HCT116 (cell line): ENCODE measurements around the gene STXBP5L. TPM values are rescaled to one million over a fixed set of nuclear protein-coding genes. Genes with fewer than 3 reads are reported as not detected.

Experiments used
- ATAC-seq: fragments of 200-7000 bp; cut with Tn5 transposase; 2 replicates; pipeline ENCODE4 v1.9.1; 2020; ENCODE audit warnings: mild to moderate bottlenecking, moderate library complexity
- BruUV-seq: library from RNA; stranded (reverse); fragments of 400-500 nt; replicated peaks from 2 replicates; lab custom pipeline; 2021; lab: Mats Ljungman, UMichigan
- CTCF ChIA-PET: fragments of 300-600 bp; sonication (Branson Sonifier 250); formaldehyde crosslinking; loops from one replicate; lab custom pipeline; 2021; ENCODE audit warnings: antibody characterized with exemption; lab: Charles Lee
- POLR2A ChIA-PET: fragments of 300-600, 350-600 bp; sonication (Branson Sonifier 250); formaldehyde crosslinking; loops from one replicate; lab custom pipeline; 2021; ENCODE audit warnings: antibody characterized with exemption; lab: Charles Lee
- RAD21 ChIA-PET, 2 experiments: fragments of 300-600 bp; sonication (Branson Sonifier 250); formaldehyde crosslinking; loops; one replicate each; lab custom pipeline; 2023; ENCODE audit warnings: low total read pairs in 2 of 2; ENCODE audit not compliant: uncharacterized antibody in 2 of 2, unreplicated experiment in 2 of 2, low non-redundant PET in 1 of 2; lab: Charles Lee
- DNase-seq: peaks from one replicate; pipeline ENCODE4 v3.0.0-alpha.2; 2010; ENCODE audit warnings: low read depth, low spot score
- H2AFZ ChIP-seq: fragments of 200-600 bp; shearing (Covaris generic), sonication (generic); 2 replicates; pipeline ENCODE4 v1.6.1; 2017; ENCODE audit warnings: low read depth, mixed run types, mixed read lengths, antibody characterized with exemption, low read length; ENCODE audit not compliant: poor library complexity, severe bottlenecking
- H3K27ac ChIP-seq: 2 replicates; pipeline ENCODE4 v1.5.1; 2012; ENCODE audit warnings: low read depth, low read length
- H3K27me3 ChIP-seq: fragments of 200-600 bp; sonication (generic); 2 replicates; pipeline ENCODE4 v1.6.1; 2016; ENCODE audit warnings: mixed run types, low read length, mixed read lengths; ENCODE audit not compliant: insufficient read depth
- H3K36me3 ChIP-seq, 2 experiments: fragments of 200-500 bp in 1 of 2; fragments of 200-600 bp in 1 of 2; sonication (Bioruptor generic) in 1 of 2; sonication (generic) in 1 of 2; 2 replicates each; pipeline versions ENCODE4 v1.5.1 to v1.6.1; 2014 to 2016; ENCODE audit warnings: low read length in 2 of 2, inconsistent platforms in 1 of 2, mixed read lengths in 1 of 2, mixed run types in 1 of 2; ENCODE audit not compliant: insufficient read depth in 2 of 2, control insufficient read depth in 1 of 2
- H3K4me1 ChIP-seq, 2 experiments: fragments of 200-600 bp in 1 of 2; sonication (generic) in 1 of 2; 2 replicates each; pipeline versions ENCODE4 v1.5.1 to v1.6.1; 2012 to 2017; ENCODE audit warnings: low read length in 2 of 2, inconsistent platforms in 1 of 2, mild to moderate bottlenecking in 1 of 2, mixed read lengths in 1 of 2, mixed run types in 1 of 2, moderate library complexity in 1 of 2; ENCODE audit not compliant: insufficient read depth in 2 of 2, control insufficient read depth in 1 of 2
- H3K4me2 ChIP-seq: fragments of 200-600 bp; sonication (generic); 2 replicates; pipeline ENCODE4 v1.6.1; 2017; ENCODE audit warnings: mixed run types, low read length, mixed read lengths
- H3K4me3 ChIP-seq, 2 experiments: fragments of 200-600 bp in 1 of 2; sonication (generic) in 1 of 2; replicated peaks in 1 of 2; 2 replicates each; pipeline ENCODE4 v1.5.1; 2011 to 2016; ENCODE audit warnings: low read length in 2 of 2, control low read depth in 1 of 2, low read depth in 1 of 2, mild to moderate bottlenecking in 1 of 2, mixed read lengths in 1 of 2, mixed run types in 1 of 2
- H3K79me2 ChIP-seq: fragments of 200-600 bp; sonication (generic); 2 replicates; pipeline ENCODE4 v1.6.1; 2017; ENCODE audit warnings: mild to moderate bottlenecking, mixed run types, low read length, moderate library complexity, mixed read lengths; ENCODE audit not compliant: insufficient read depth
- H3K9ac ChIP-seq: fragments of 200-600 bp; sonication (generic); 2 replicates; pipeline ENCODE4 v1.6.1; 2016; ENCODE audit warnings: low read length, mixed read lengths
- H3K9me2 ChIP-seq: fragments of 200-600 bp; sonication (generic), shearing (Covaris generic); 2 replicates; pipeline ENCODE4 v1.6.1; 2017; ENCODE audit warnings: mixed run types, mild to moderate bottlenecking, moderate library complexity; ENCODE audit not compliant: insufficient read depth
- H3K9me3 ChIP-seq, 2 experiments: fragments of 200-500 bp in 1 of 2; fragments of 200-600 bp in 1 of 2; sonication (Bioruptor generic) in 1 of 2; sonication (generic) in 1 of 2; 2 replicates each; pipeline ENCODE4 v1.6.1; 2014 to 2017; ENCODE audit warnings: low read length in 2 of 2, mixed read lengths in 2 of 2, inconsistent platforms in 1 of 2, low read depth in 1 of 2, mild to moderate bottlenecking in 1 of 2, mixed run types in 1 of 2, moderate library complexity in 1 of 2; ENCODE audit not compliant: control insufficient read depth in 1 of 2, insufficient read depth in 1 of 2
- H4K20me1 ChIP-seq: fragments of 200-600 bp; sonication (generic), shearing (Covaris generic); 2 replicates; pipeline ENCODE4 v1.6.1; 2017; ENCODE audit warnings: mixed run types, mild to moderate bottlenecking, moderate library complexity; ENCODE audit not compliant: insufficient read depth
- CBX3 ChIP-seq: IDR thresholded peaks from 2 replicates; pipeline ENCODE4 v1.6.1; 2012; ENCODE audit warnings: low read depth
- EZH2phosphoT487 ChIP-seq: fragments of 200-600 bp; IDR thresholded peaks from 2 replicates; pipeline ENCODE4 v1.6.1; 2018; ENCODE audit warnings: antibody characterized with exemption, borderline replicate concordance
- RAD21 ChIP-seq: IDR thresholded peaks from 2 replicates; pipeline ENCODE4 v1.6.1; 2012; ENCODE audit warnings: low read depth, mild to moderate bottlenecking
- SP1 ChIP-seq: IDR thresholded peaks from 2 replicates; pipeline ENCODE4 v1.6.1; 2012; ENCODE audit warnings: low read depth
- SRF ChIP-seq: IDR thresholded peaks from 2 replicates; pipeline ENCODE4 v1.6.1; 2012; ENCODE audit warnings: low read depth
- YY1 ChIP-seq: IDR thresholded peaks from 2 replicates; pipeline ENCODE4 v1.6.1; 2011; ENCODE audit warnings: low read length, low read depth, moderate library complexity, mild to moderate bottlenecking; ENCODE audit not compliant: insufficient replicate concordance; ENCODE audit errors: extremely low read depth
- intact Hi-C: fragments of 100-400 bp; cut with micrococcal nuclease; formaldehyde crosslinking; loops from 2 replicates; pipeline ENCODE4 v1.10.0; 2022
- total RNA-seq: library from RNA; stranded (reverse); gene quantifications from one replicate; pipeline ENCODE4 v1.2.1, GENCODE V29; 2021; ENCODE audit not compliant: unreplicated experiment
- TF ChIP-seq, protein P1 (sequence below): IDR thresholded peaks from 2 replicates; pipeline ENCODE4 v1.6.1; 2012; ENCODE audit warnings: low read depth
- TF ChIP-seq, protein P2 (sequence below), 3 experiments: fragments of 200-600 bp in 1 of 3; sonication (generic) in 1 of 3; IDR thresholded peaks in 2 of 3; conservative IDR thresholded peaks in 1 of 3; 2 replicates each; pipeline ENCODE4 v1.5.1; 2012 to 2017; ENCODE audit warnings: low read depth in 2 of 3, low read length in 2 of 3, antibody characterized with exemption in 1 of 3, borderline replicate concordance in 1 of 3, control low read depth in 1 of 3, mild to moderate bottlenecking in 1 of 3, mixed read lengths in 1 of 3, mixed run types in 1 of 3, moderate library complexity in 1 of 3; ENCODE audit not compliant: insufficient read depth in 1 of 3

STXBP5L gene
- total RNA-seq, 1 experiment from 2014 or later: not detected

DNA sequence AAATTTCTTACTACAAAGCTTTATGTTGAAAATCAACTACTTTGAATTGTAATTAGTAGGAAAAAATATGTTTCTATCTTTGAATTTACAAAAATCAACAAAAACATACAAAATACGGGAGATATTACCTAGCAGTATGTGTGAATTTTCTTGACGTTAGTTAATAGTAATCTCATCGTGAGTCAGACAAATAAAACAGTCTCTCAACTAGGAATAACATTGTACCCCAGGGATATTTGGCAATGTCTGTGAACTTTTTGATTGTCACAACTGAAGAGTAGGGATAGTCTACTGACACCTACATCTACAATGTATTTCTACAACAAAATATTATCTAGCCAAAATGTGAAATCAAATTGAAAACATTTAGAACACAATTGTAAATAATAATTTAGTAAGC is 387.4 kb downstream of the STXBP5L start:
- Histone ChIP-seq H3K27me3 (no peaks in the 10 kb centered on the region), H3K36me3 (no peaks in the 10 kb centered on the region)
- ATAC-seq: no peak

DNA sequence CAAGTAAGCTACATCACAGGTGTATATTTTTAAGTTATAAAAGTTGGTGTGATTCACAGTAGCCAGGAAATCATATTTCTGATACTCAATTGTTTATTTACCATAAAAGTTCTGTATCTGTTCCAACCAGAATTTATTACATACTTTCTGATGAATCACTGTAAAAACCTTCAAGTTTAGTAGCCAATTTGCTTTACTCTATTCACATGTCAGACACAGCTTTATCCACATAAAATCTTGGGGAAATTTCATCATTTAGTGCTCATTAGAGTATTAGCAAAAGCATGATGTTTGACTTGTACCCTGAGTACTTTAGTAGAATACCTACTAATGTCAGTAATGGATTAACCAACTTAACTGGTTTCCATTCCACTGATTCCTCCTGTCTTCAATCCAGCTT is 388.0 kb downstream of the STXBP5L start:
- TF ChIP-seq RAD21 (no peak), EZH2phosphoT487 (no peak), SP1 (no peak), SRF (no peak), YY1 (no peak)
- TF ChIP-seq, protein P1, sequence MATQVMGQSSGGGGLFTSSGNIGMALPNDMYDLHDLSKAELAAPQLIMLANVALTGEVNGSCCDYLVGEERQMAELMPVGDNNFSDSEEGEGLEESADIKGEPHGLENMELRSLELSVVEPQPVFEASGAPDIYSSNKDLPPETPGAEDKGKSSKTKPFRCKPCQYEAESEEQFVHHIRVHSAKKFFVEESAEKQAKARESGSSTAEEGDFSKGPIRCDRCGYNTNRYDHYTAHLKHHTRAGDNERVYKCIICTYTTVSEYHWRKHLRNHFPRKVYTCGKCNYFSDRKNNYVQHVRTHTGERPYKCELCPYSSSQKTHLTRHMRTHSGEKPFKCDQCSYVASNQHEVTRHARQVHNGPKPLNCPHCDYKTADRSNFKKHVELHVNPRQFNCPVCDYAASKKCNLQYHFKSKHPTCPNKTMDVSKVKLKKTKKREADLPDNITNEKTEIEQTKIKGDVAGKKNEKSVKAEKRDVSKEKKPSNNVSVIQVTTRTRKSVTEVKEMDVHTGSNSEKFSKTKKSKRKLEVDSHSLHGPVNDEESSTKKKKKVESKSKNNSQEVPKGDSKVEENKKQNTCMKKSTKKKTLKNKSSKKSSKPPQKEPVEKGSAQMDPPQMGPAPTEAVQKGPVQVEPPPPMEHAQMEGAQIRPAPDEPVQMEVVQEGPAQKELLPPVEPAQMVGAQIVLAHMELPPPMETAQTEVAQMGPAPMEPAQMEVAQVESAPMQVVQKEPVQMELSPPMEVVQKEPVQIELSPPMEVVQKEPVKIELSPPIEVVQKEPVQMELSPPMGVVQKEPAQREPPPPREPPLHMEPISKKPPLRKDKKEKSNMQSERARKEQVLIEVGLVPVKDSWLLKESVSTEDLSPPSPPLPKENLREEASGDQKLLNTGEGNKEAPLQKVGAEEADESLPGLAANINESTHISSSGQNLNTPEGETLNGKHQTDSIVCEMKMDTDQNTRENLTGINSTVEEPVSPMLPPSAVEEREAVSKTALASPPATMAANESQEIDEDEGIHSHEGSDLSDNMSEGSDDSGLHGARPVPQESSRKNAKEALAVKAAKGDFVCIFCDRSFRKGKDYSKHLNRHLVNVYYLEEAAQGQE: no peak
- TF ChIP-seq, protein P2, sequence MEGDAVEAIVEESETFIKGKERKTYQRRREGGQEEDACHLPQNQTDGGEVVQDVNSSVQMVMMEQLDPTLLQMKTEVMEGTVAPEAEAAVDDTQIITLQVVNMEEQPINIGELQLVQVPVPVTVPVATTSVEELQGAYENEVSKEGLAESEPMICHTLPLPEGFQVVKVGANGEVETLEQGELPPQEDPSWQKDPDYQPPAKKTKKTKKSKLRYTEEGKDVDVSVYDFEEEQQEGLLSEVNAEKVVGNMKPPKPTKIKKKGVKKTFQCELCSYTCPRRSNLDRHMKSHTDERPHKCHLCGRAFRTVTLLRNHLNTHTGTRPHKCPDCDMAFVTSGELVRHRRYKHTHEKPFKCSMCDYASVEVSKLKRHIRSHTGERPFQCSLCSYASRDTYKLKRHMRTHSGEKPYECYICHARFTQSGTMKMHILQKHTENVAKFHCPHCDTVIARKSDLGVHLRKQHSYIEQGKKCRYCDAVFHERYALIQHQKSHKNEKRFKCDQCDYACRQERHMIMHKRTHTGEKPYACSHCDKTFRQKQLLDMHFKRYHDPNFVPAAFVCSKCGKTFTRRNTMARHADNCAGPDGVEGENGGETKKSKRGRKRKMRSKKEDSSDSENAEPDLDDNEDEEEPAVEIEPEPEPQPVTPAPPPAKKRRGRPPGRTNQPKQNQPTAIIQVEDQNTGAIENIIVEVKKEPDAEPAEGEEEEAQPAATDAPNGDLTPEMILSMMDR (IDR thresholded peaks at IDR 0.05 in 2 of 3, conservative IDR thresholded peaks at IDR 0.05 in 1 of 3; ENCODE audit: borderline replicate concordance in 1 of 3, insufficient read depth in 1 of 3, low read depth in 2 of 3, low read length in 2 of 3): no peak
- Histone ChIP-seq H3K27ac (no peak overlapping the region), H3K9me2 (no peaks in the 10 kb centered on the region), H4K20me1 (no peaks in the 10 kb centered on the region), H3K36me3 (no peaks in the 10 kb centered on the region), H3K4me1 (no peaks in the 10 kb centered on the region), H3K9ac (no peak overlapping the region), H3K27me3 (no peaks in the 10 kb centered on the region), H3K4me2 (no peak overlapping the region), H3K79me2 (no peaks in the 10 kb centered on the region), H2AFZ (no peak overlapping the region), H3K9me3 (no peaks in the 10 kb centered on the region), H3K4me3 (no peak overlapping the region)
- intact Hi-C loops: no loop called here
- BruUV-seq: no TSS peak
- POLR2A ChIA-PET: no interaction called here
- RAD21 ChIA-PET: no interaction called here
- no peak for ATAC-seq
- no peak for DNase-seq
- CTCF ChIA-PET: no interaction called here

More for the DNA sequence above, 387.4 kb downstream of the STXBP5L start:
- TF ChIP-seq CBX3 (no peak), YY1 (no peak)
- TF ChIP-seq, all 23 proteins: peak for 0
- intact Hi-C loops: no loop called here
- no peak overlapping the region for H3K27ac ChIP-seq
- RAD21 ChIA-PET: no interaction called here
- no peak for DNase-seq
- no peaks in the 10 kb centered on the region for H4K20me1 ChIP-seq
- CTCF ChIA-PET: no interaction called here
- POLR2A ChIA-PET: no interaction called here
- no peak overlapping the region for H3K4me3 ChIP-seq
- H3K9me3 ChIP-seq: no peaks in the 10 kb centered on the region
- H3K79me2 ChIP-seq: no peaks in the 10 kb centered on the region
- no peaks in the 10 kb centered on the region for H3K4me1 ChIP-seq
- H3K4me2 ChIP-seq: no peak overlapping the region
- H2AFZ ChIP-seq: no peak overlapping the region
- BruUV-seq: no TSS peak
- no peaks in the 10 kb centered on the region for H3K9me2 ChIP-seq
- H3K9ac ChIP-seq: no peak overlapping the region
